MCF 10A (cell line): ENCODE results near the gene STRADB. TPM values are rescaled to one million over a fixed set of nuclear protein-coding genes. Genes with fewer than 3 reads are reported as not detected.

Experiments used
- BruUV-seq: library from RNA; stranded (reverse); fragments of 400-500 nt; replicated peaks from 2 replicates; lab custom pipeline; 2021; lab: Mats Ljungman, UMichigan
- CTCF ChIA-PET: fragments of 300-600 bp; sonication (Branson Sonifier 250); formaldehyde crosslinking; extraction: SDS; loops from one replicate; lab custom pipeline; 2021; ENCODE audit warnings: antibody characterized with exemption, inconsistent platforms; lab: Yijun Ruan, JAX
- POLR2A ChIA-PET: fragments of 300-600, 350-650 bp; sonication (Branson Sonifier 250); formaldehyde crosslinking; extraction: SDS; loops from one replicate; lab custom pipeline; 2020; ENCODE audit warnings: antibody characterized with exemption, inconsistent platforms; lab: Yijun Ruan, JAX
- DNase-seq: peaks from one replicate; pipeline ENCODE4 v3.0.0-alpha.2; 2018; ENCODE audit not compliant: unreplicated experiment
- H3K27ac Mint-ChIP-seq: one replicate; pipeline ENCODE4 v1.8.0; 2022; ENCODE audit warnings: mild to moderate bottlenecking, low read depth, mixed read lengths; ENCODE audit not compliant: unreplicated experiment
- H3K27me3 Mint-ChIP-seq: one replicate; pipeline ENCODE4 v1.8.0; 2022; ENCODE audit warnings: mixed read lengths; ENCODE audit not compliant: insufficient read depth, unreplicated experiment
- H3K36me3 Mint-ChIP-seq: one replicate; pipeline ENCODE4 v1.8.0; 2022; ENCODE audit warnings: mild to moderate bottlenecking, moderate library complexity, mixed read lengths; ENCODE audit not compliant: insufficient read depth, unreplicated experiment
- H3K4me1 Mint-ChIP-seq: one replicate; pipeline ENCODE4 v1.8.0; 2022; ENCODE audit warnings: mixed read lengths; ENCODE audit not compliant: insufficient read depth, unreplicated experiment
- H3K4me3 Mint-ChIP-seq: one replicate; pipeline ENCODE4 v1.8.0; 2022; ENCODE audit warnings: mild to moderate bottlenecking, moderate library complexity, mixed read lengths; ENCODE audit not compliant: unreplicated experiment
- H3K9me3 Mint-ChIP-seq: one replicate; pipeline ENCODE4 v1.8.0; 2022; ENCODE audit warnings: mixed read lengths; ENCODE audit not compliant: unreplicated experiment
- CTCF ChIP-seq: fragments of 200-600 bp; IDR thresholded peaks from one replicate; pipeline ENCODE4 v1.8.0; 2022; ENCODE audit warnings: antibody characterized with exemption, mild to moderate bottlenecking; ENCODE audit not compliant: unreplicated experiment
- intact Hi-C: fragments of 100-400 bp; cut with micrococcal nuclease; formaldehyde crosslinking; loops from 2 replicates; pipeline ENCODE4 v1.14.1; 2022
- total RNA-seq: library from RNA; stranded (reverse); gene quantifications from 2 replicates; pipeline ENCODE4 v1.2.3, GENCODE V29; 2022

The STRADB gene
- total RNA-seq, 1 experiment from 2014 or later = 22.9 TPM

GRCh38 chr2:201500534-201500933, 49.0 kb downstream of the STRADB start:
- POLR2A ChIA-PET = no interaction called here
- Mint-ChIP-seq H3K36me3 (no peaks in the 10 kb centered on the region), H3K27me3 (no peaks in the 10 kb centered on the region), H3K9me3 (peaks cover 22% of the 10 kb centered on the region), H3K4me1 (no peaks in the 10 kb centered on the region), H3K27ac (no peak overlapping the region), H3K4me3 (no peak overlapping the region)
- CTCF ChIA-PET = interaction anchor here (0.7 kb wide), 1 partner anchor 193 kb away, joined by 3 read pairs; no protein-coding TSS in a partner anchor
- DNase-seq = no peak
- no peak for TF ChIP-seq CTCF
- intact Hi-C loops = no loop called here
- no TSS peak for BruUV-seq

- H3K9me3 Mint-ChIP-seq = peaks cover 22% of the 10 kb centered on the region
- H3K27ac Mint-ChIP-seq = no peak overlapping the region
- H3K4me3 Mint-ChIP-seq = no peak overlapping the region
- H3K36me3 Mint-ChIP-seq = peaks cover 2% of the 10 kb centered on the region
- POLR2A ChIA-PET = interaction anchor here (1.2 kb wide), 1 partner anchor 22 kb away, joined by 3 read pairs; no protein-coding TSS in a partner anchor
- no peaks in the 10 kb centered on the region for H3K4me1 Mint-ChIP-seq
- CTCF ChIA-PET = interaction anchor here (0.7 kb wide), 1 partner anchor 38 kb away, joined by 5 read pairs; no protein-coding TSS in a partner anchor
- DNase-seq = no peak
- TF ChIP-seq CTCF = no peak
- no peaks in the 10 kb centered on the region for H3K27me3 Mint-ChIP-seq
- no TSS peak for BruUV-seq
- intact Hi-C loops = no loop called here
Measured at GRCh38 chr2:201502713-201503112, 51.2 kb downstream of the STRADB start.

- intact Hi-C loops = no loop called here
- H3K4me1 Mint-ChIP-seq = no peaks in the 10 kb centered on the region
- POLR2A ChIA-PET = no interaction called here
- no peak overlapping the region for H3K4me3 Mint-ChIP-seq
- no TSS peak for BruUV-seq
- no peak overlapping the region for H3K27ac Mint-ChIP-seq
- CTCF ChIA-PET = interaction anchor here (0.7 kb wide), 1 partner anchor 9 kb away, joined by 3 read pairs; no protein-coding TSS in a partner anchor
- DNase-seq = no peak
- H3K27me3 Mint-ChIP-seq = no peaks in the 10 kb centered on the region
- no peak for TF ChIP-seq CTCF
- peaks cover 19% of the 10 kb centered on the region for H3K9me3 Mint-ChIP-seq
- H3K36me3 Mint-ChIP-seq = peaks cover 6% of the 10 kb centered on the region
Measured at GRCh38 chr2:201507725-201508124, 56.2 kb downstream of the STRADB start.

- TF ChIP-seq CTCF = no peak
- no TSS peak for BruUV-seq
- H3K27ac Mint-ChIP-seq = no peak overlapping the region
- H3K4me3 Mint-ChIP-seq = no peak overlapping the region
- no peaks in the 10 kb centered on the region for H3K9me3 Mint-ChIP-seq
- ChIA-PET CTCF (no interaction called here), POLR2A (no interaction called here)
- no peaks in the 10 kb centered on the region for H3K36me3 Mint-ChIP-seq
- intact Hi-C loops = no loop called here
- no peaks in the 10 kb centered on the region for H3K27me3 Mint-ChIP-seq
- H3K4me1 Mint-ChIP-seq = no peaks in the 10 kb centered on the region
- no peak for DNase-seq
Measured at GRCh38 chr2:201513271-201513670, 61.7 kb downstream of the STRADB start.
